IMR-90 (cell line): ENCODE data around the gene GJC3. TPM values are rescaled to one million over a fixed set of nuclear protein-coding genes. Genes with fewer than 3 reads are reported as not detected.
"Not testable (repeated sequence)": the region's sequence is repeated elsewhere in the genome, so short reads cannot be mapped to it uniquely, and the experiment has no call there.

Experiments
- ATAC-seq: fragments of 200-7000 bp; cut with Tn5 transposase; 2 replicates; pipeline ENCODE4 v1.9.1; 2020; ENCODE audit warnings: low read depth, mild to moderate bottlenecking, moderate library complexity
- BruUV-seq: library from RNA; stranded (reverse); fragments of 400-500 nt; replicated peaks from 2 replicates; lab custom pipeline; 2021; lab: Mats Ljungman, UMichigan
- CTCF ChIA-PET: fragments of 300-600 bp; formaldehyde crosslinking; extraction: SDS; loops from one replicate; lab custom pipeline; 2021; ENCODE audit warnings: antibody characterized with exemption; lab: Yijun Ruan, JAX
- POLR2A ChIA-PET: fragments of 300-600 bp; sonication (Branson Sonifier 250); formaldehyde crosslinking; loops from one replicate; lab custom pipeline; 2022; ENCODE audit warnings: antibody characterized with exemption; ENCODE audit not compliant: unreplicated experiment; lab: Charles Lee
- DNase-seq: peaks from one replicate; pipeline ENCODE4 v3.0.0; 2013
- H2AFZ ChIP-seq: replicated peaks from 2 replicates; pipeline ENCODE3; 2013; ENCODE audit warnings: low read length, mild to moderate bottlenecking; ENCODE audit not compliant: poor library complexity
- H2AK5ac ChIP-seq: 2 replicates; pipeline ENCODE4 v1.6.1; 2013; ENCODE audit warnings: low read depth, low read length, inconsistent platforms
- H2AK9ac ChIP-seq: replicated peaks from 2 replicates; pipeline ENCODE3; 2013; ENCODE audit warnings: mild to moderate bottlenecking, low read depth, low read length, moderate library complexity; ENCODE audit not compliant: poor library complexity
- H2BK120ac ChIP-seq: 2 replicates; pipeline ENCODE4 v1.6.1; 2013; ENCODE audit warnings: low read depth, low read length, inconsistent platforms
- H2BK15ac ChIP-seq: 3 replicates; pipeline ENCODE4 v1.6.1; 2013; ENCODE audit warnings: low read depth, low read length, inconsistent platforms
- H2BK20ac ChIP-seq: 2 replicates; pipeline ENCODE4 v1.6.1; 2013; ENCODE audit warnings: low read depth, mild to moderate bottlenecking, inconsistent platforms, low read length, moderate library complexity
- H2BK5ac ChIP-seq: 2 replicates; pipeline ENCODE4 v1.6.1; 2013; ENCODE audit warnings: mild to moderate bottlenecking, low read depth, low read length, inconsistent platforms; ENCODE audit not compliant: poor library complexity, severe bottlenecking
- H3K14ac ChIP-seq: replicated peaks from 2 replicates; pipeline ENCODE4 v1.6.1; 2013; ENCODE audit warnings: low read depth, low read length, inconsistent platforms
- H3K18ac ChIP-seq: 2 replicates; pipeline ENCODE4 v1.6.1; 2013; ENCODE audit warnings: low read depth, low read length, control low read depth
- H3K23ac ChIP-seq: 2 replicates; pipeline ENCODE4 v1.6.1; 2013; ENCODE audit warnings: low read depth, low read length, inconsistent platforms
- H3K27ac ChIP-seq: 2 replicates; pipeline ENCODE4 v1.5.1; 2013; ENCODE audit warnings: mild to moderate bottlenecking, control low read depth, low read length; ENCODE audit not compliant: insufficient read depth
- H3K27me3 ChIP-seq: 2 replicates; pipeline ENCODE4 v1.6.1; 2013; ENCODE audit warnings: low read length; ENCODE audit not compliant: control insufficient read depth, insufficient read depth
- H3K36me3 ChIP-seq: 2 replicates; pipeline ENCODE4 v1.6.1; 2013; ENCODE audit warnings: low read length, mixed read lengths; ENCODE audit not compliant: control insufficient read depth, insufficient read depth
- H3K4ac ChIP-seq: 2 replicates; pipeline ENCODE4 v1.6.1; 2013; ENCODE audit warnings: low read depth, low read length, inconsistent platforms
- H3K4me1 ChIP-seq: 2 replicates; pipeline ENCODE4 v1.6.1; 2013; ENCODE audit warnings: low read length, mixed read lengths; ENCODE audit not compliant: control insufficient read depth, insufficient read depth
- H3K4me2 ChIP-seq: 2 replicates; pipeline ENCODE4 v1.6.1; 2013; ENCODE audit warnings: low read depth, mild to moderate bottlenecking, control low read depth, low read length, moderate library complexity
- H3K4me3 ChIP-seq: 2 replicates; pipeline ENCODE4 v1.5.1; 2013; ENCODE audit warnings: low read depth, mild to moderate bottlenecking, control low read depth, low read length, moderate library complexity; ENCODE audit not compliant: insufficient read depth
- H3K56ac ChIP-seq: 2 replicates; pipeline ENCODE4 v1.6.1; 2013; ENCODE audit warnings: low read length, inconsistent platforms; ENCODE audit not compliant: insufficient read depth; ENCODE audit errors: extremely low read depth
- H3K79me1 ChIP-seq, 2 experiments: 2 replicates each; pipeline ENCODE4 v1.6.1; 2013; ENCODE audit warnings: low read length in 2 of 2, inconsistent platforms in 1 of 2, low read depth in 1 of 2
- H3K9ac ChIP-seq: 2 replicates; pipeline ENCODE4 v1.6.1; 2013; ENCODE audit warnings: low read depth, low read length, control low read depth
- H3K9me1 ChIP-seq: 2 replicates; pipeline ENCODE4 v1.6.1; 2013; ENCODE audit warnings: low read length, inconsistent platforms; ENCODE audit not compliant: insufficient read depth
- H3K9me3 ChIP-seq: 2 replicates; pipeline ENCODE4 v1.6.1; 2013; ENCODE audit warnings: low read length; ENCODE audit not compliant: control insufficient read depth, insufficient read depth
- H4K20me1 ChIP-seq: 2 replicates; pipeline ENCODE4 v1.6.1; 2013; ENCODE audit warnings: low read length, inconsistent platforms; ENCODE audit not compliant: insufficient read depth
- H4K5ac ChIP-seq: 2 replicates; pipeline ENCODE4 v1.6.1; 2013; ENCODE audit warnings: mild to moderate bottlenecking, low read depth, low read length, control low read depth
- H4K8ac ChIP-seq, 2 experiments: 2 replicates each; pipeline ENCODE4 v1.6.1; 2013; ENCODE audit warnings: low read depth in 2 of 2, low read length in 2 of 2, control low read depth in 1 of 2, inconsistent platforms in 1 of 2
- H4K91ac ChIP-seq: 2 replicates; pipeline ENCODE4 v1.6.1; 2013; ENCODE audit warnings: low read depth, low read length, inconsistent platforms; ENCODE audit not compliant: insufficient read depth
- WGBS, 2 experiments: methylation state at CpG; one replicate each; pipeline versions ENCODE4 v1.1.5 to v1.1.7; 2013; ENCODE audit warnings: missing lambda C conversion rate in 2 of 2; ENCODE audit not compliant: insufficient read length in 1 of 2; ENCODE audit errors: extremely low coverage in 2 of 2; 5-methylcytosine and 5-hydroxymethylcytosine counted together
- dilution Hi-C: fragments of 300-500 bp; cut with HindIII; formaldehyde crosslinking; loops from one replicate; pipeline ENCODE4 v1.14.3; 2018; ENCODE audit warnings: low sequenced_read_pairs; ENCODE audit not compliant: unreplicated experiment
- in situ Hi-C: fragments of 300-500 bp; cut with MboI; formaldehyde crosslinking; loops from 3 replicates; pipeline ENCODE4 v1.14.3; 2019; ENCODE audit warnings: low sequenced_read_pairs, inconsistent platforms, mixed read lengths
- intact Hi-C: fragments of 100-400 bp; cut with micrococcal nuclease; formaldehyde crosslinking; loops from 2 replicates; pipeline ENCODE4 v1.10.0; 2022
- polyA plus RNA-seq, 3 experiments: library from polyadenylated mRNA; depleted of rRNA; stranded (reverse); fragments of >200 nt; gene quantifications; 2 replicates each; pipeline ENCODE4 v1.2.3, GENCODE V29; 2012; ENCODE audit warnings: low replicate concordance in 1 of 3
- total RNA-seq: library from RNA; depleted of rRNA; stranded (reverse); fragments of >200 nt; gene quantifications from 2 replicates; pipeline ENCODE4 v1.2.3, GENCODE V29; 2012

Gene GJC3
- total and polyA plus RNA-seq, 2 of the 4 experiments (the other 2 are of a cell fraction) = not detected

DNA sequence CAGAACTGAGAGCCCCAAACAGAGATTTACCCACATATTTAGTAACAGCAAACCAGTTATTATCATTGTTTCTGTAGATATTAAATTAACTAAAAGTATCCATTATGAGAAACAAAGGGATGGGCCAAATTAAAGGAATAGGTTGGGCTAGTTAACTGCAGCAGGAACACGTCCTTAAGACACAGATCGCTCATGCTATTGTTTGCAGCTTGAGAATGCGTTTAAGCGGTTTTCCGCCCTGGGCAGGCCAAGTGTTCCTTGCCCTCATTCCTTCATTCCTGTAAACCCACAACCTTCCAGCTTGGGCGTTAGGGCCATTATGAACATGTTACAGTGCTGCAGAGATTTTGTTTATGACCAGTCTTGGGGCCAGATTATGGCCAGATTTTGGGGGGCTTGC, 21.4 kb upstream of the GJC3 start:
- dilution Hi-C loops = not testable (repeated sequence)

More for the DNA sequence above, 21.4 kb upstream of the GJC3 start:
- no CpG with 5 or more reads among the region's 6 CpGs for WGBS, 2 experiments
- BruUV-seq, DNase-seq, H3K79me1 ChIP-seq, H2AFZ ChIP-seq, ATAC-seq, POLR2A ChIA-PET, H4K91ac ChIP-seq, H3K9me3 ChIP-seq, H3K56ac ChIP-seq, H3K18ac ChIP-seq, H3K27ac ChIP-seq, H3K4me1 ChIP-seq, H3K36me3 ChIP-seq, H4K5ac ChIP-seq, H3K9ac ChIP-seq, H4K20me1 ChIP-seq, H3K23ac ChIP-seq, H2AK9ac ChIP-seq, intact Hi-C loops, H3K4me2 ChIP-seq, H2BK5ac ChIP-seq, H2AK5ac ChIP-seq, H2BK120ac ChIP-seq, H3K9me1 ChIP-seq, in situ Hi-C loops, H2BK15ac ChIP-seq, H2BK20ac ChIP-seq, H3K4me3 ChIP-seq, H3K14ac ChIP-seq, H3K4ac ChIP-seq, H3K27me3 ChIP-seq, H4K8ac ChIP-seq: not testable (repeated sequence)
- CTCF ChIA-PET = interaction anchor here (0.6 kb wide), 1 partner anchor 132 kb away, joined by 6 read pairs; no protein-coding TSS in a partner anchor
